NCI-H2107 treated with DMSO at 0.1 percent for 48 hours (cell line): ENCODE data around the gene SULT1A1.

Experiments
- DNase-seq: peaks from one replicate; lab custom pipeline; 2025; ENCODE audit not compliant: unreplicated experiment; lab: John Stamatoyannopoulos, UW

The SULT1A1 gene

DNA sequence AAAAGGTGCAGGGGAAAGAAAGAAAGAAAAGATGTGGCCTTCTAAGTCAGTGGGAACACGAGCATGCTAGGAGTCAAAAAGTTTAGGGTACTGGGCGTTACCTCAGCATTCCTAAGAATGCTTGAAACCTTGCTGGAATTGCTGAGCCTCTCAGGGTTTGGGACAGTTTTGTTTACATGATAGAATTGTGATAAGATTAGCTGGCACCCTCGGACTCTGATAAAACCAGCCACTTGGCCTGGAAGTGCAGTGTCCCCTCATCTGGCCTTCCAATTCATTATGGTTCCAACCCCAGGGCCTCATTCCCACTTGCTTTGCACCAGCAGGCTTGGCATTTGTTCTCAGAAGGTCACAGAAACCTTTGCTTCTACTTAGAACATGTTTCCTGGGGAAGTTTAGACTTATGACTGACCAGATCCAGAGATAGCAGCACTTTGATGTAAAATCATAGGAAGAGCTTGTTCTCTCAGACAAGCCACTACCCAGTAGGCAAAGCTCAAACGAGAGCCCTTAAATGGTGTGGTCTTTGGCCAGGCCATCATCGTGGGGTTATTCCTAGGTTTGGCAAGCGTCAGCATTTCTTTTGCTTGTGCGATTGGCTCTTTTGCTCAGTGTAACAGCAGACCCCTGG is 48.2 kb downstream of the SULT1A1 start:
- DNase-seq: no peak

DNA sequence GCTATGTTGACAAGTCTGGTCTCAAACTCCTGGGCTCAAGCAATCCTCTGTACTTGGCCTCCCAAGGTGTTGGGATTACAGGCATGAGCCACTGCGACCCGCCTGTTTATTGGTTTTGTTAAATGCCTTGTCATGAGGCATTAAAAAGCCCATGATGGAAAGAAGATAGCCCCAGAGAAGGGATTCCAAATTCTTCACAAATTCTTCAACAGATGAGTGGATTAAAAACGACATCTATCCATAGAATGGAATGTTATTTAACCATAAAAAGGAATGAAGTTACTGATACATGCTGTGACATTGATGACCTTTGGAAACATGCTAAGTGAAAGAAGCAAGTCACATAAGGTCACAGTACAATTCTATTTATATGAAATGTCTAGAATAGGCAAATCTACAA is 51.4 kb downstream of the SULT1A1 start:
- DNase-seq: no peak

DNA sequence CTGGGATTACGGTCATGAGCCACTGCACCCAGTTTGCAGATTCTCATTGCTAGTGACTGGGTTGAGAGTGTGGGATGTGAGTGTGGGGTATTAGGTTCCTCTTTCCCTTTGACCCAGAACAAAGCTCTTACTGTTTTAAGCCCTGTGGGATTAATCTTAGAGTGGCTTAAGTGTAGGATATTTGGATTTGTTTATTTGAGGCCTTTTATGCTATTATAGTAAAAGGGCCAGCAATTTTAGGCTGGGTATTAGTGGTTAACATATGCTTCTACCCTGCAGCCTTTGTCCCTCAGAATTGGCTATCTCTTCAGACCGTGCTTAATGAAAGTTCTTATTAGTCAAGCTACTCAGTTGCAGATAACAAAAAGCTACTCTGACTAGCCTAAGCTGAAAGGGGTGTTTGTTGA is 52.9 kb downstream of the SULT1A1 start:
- no peak for DNase-seq

DNA sequence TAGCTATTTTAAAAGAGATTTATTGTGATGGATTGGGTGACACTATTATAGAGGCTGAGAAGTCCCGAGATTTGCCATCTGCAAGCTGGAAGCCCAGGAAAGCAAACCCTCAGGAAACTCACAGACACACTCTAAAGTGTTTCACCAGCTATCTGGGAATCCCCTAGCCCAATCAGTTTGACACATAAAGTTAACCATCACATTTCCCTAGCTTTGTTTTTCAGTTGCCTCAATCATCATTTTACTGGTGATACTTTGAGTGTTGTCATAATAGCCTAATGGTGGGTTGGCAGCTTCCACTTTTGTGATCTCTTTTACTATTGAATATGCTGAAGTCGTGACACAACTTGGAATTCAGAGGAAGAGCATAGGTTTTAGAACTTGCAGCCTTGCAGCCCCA is 54.3 kb downstream of the SULT1A1 start:
- DNase-seq: no peak
